Neural cell (in vitro differentiated cells): ENCODE results near the gene ADPRM. TPM values are rescaled to one million over a fixed set of nuclear protein-coding genes. Genes with fewer than 3 reads are reported as not detected.

ENCODE experiments used
- H2AFZ ChIP-seq: fragments of 200-600, 300-800 bp; sonication (generic), shearing (Covaris generic); 2 replicates; pipeline ENCODE4 v1.6.0; 2014; ENCODE audit warnings: low read depth, mild to moderate bottlenecking, antibody characterized with exemption, low read length, moderate library complexity
- H3F3A ChIP-seq: fragments of 200-600 bp; shearing (Covaris generic); 2 replicates; pipeline ENCODE4 v1.6.1; 2016; ENCODE audit warnings: mild to moderate bottlenecking, moderate library complexity, mixed read lengths, antibody characterized with exemption, low read length; ENCODE audit not compliant: insufficient read depth, poor library complexity, severe bottlenecking
- H3K27ac ChIP-seq: fragments of 200-600, 300-800 bp; sonication (generic), shearing (Covaris generic); 2 replicates; pipeline ENCODE4 v1.5.1; 2014; ENCODE audit warnings: mild to moderate bottlenecking, low read length, moderate library complexity
- H3K27me3 ChIP-seq: fragments of 300-800, 200-600 bp; sonication (generic), shearing (Covaris generic); 2 replicates; pipeline ENCODE4 v1.6.0; 2014; ENCODE audit warnings: mild to moderate bottlenecking, low read depth, low read length, moderate library complexity; ENCODE audit not compliant: insufficient read depth
- H3K36me3 ChIP-seq: fragments of 300-800, 200-600 bp; sonication (generic), shearing (Covaris generic); 2 replicates; pipeline ENCODE4 v1.5.1; 2014; ENCODE audit warnings: mild to moderate bottlenecking, antibody characterized with exemption, low read length, moderate library complexity; ENCODE audit not compliant: insufficient read depth
- H3K4me2 ChIP-seq: fragments of 300-800, 200-600 bp; sonication (generic), shearing (Covaris generic); 2 replicates; pipeline ENCODE4 v1.6.0; 2014; ENCODE audit warnings: mild to moderate bottlenecking, low read length
- H3K4me3 ChIP-seq: fragments of 300-800, 200-600 bp; sonication (generic), shearing (Covaris generic); 2 replicates; pipeline ENCODE4 v1.5.1; 2014; ENCODE audit warnings: mild to moderate bottlenecking, low read length, moderate library complexity
- H3K79me2 ChIP-seq: fragments of 200-600 bp; shearing (Covaris generic); replicated peaks from 2 replicates; pipeline ENCODE4 v1.6.0; 2014; ENCODE audit warnings: mild to moderate bottlenecking, low read length, moderate library complexity; ENCODE audit not compliant: insufficient read depth
- H3K9ac ChIP-seq: fragments of 300-800, 200-600 bp; sonication (generic), shearing (Covaris generic); 2 replicates; pipeline ENCODE4 v1.6.1; 2016; ENCODE audit warnings: mild to moderate bottlenecking, low read length, mixed read lengths
- H3K9me2 ChIP-seq: fragments of 200-600 bp; shearing (Covaris generic); 2 replicates; pipeline ENCODE4 v1.6.1; 2016; ENCODE audit warnings: mild to moderate bottlenecking, low read length, mixed read lengths; ENCODE audit not compliant: insufficient read depth
- H3K9me3 ChIP-seq: fragments of 200-600, 300-800 bp; sonication (generic), shearing (Covaris generic); 2 replicates; pipeline ENCODE4 v1.6.1; 2016; ENCODE audit warnings: mild to moderate bottlenecking, mixed run types, low read length, moderate library complexity, mixed read lengths
- H4K20me1 ChIP-seq: fragments of 200-600 bp; shearing (Covaris generic); 2 replicates; pipeline ENCODE4 v1.6.1; 2016; ENCODE audit warnings: mild to moderate bottlenecking, mixed run types; ENCODE audit not compliant: insufficient read depth
- CTCF ChIP-seq: fragments of 450-650 bp; IDR thresholded peaks from 2 replicates; pipeline ENCODE4 v1.5.1; 2014; ENCODE audit warnings: antibody characterized with exemption, mild to moderate bottlenecking, moderate library complexity; ENCODE audit not compliant: poor library complexity, severe bottlenecking
- EP300 ChIP-seq: fragments of 450-650 bp; conservative IDR thresholded peaks from 2 replicates; pipeline ENCODE4 v1.6.1; 2014; ENCODE audit warnings: antibody characterized with exemption, mild to moderate bottlenecking, moderate library complexity; ENCODE audit not compliant: poor library complexity, severe bottlenecking
- MXI1 ChIP-seq: fragments of 450-650 bp; conservative IDR thresholded peaks from 2 replicates; pipeline ENCODE4 v1.6.1; 2014; ENCODE audit warnings: antibody characterized with exemption, mild to moderate bottlenecking; ENCODE audit not compliant: poor library complexity, severe bottlenecking
- POLR2AphosphoS5 ChIP-seq: IDR thresholded peaks from 2 replicates; pipeline ENCODE4 v1.6.1; 2012
- RAD21 ChIP-seq: fragments of 450-650 bp; conservative IDR thresholded peaks from 2 replicates; pipeline ENCODE4 v1.6.1; 2014; ENCODE audit warnings: antibody characterized with exemption, mild to moderate bottlenecking, moderate library complexity
- REST ChIP-seq: IDR thresholded peaks from 2 replicates; pipeline ENCODE4 v1.6.1; 2012; ENCODE audit warnings: borderline replicate concordance
- TAF1 ChIP-seq: IDR thresholded peaks from 2 replicates; pipeline ENCODE4 v1.6.1; 2012; ENCODE audit warnings: low read depth
- polyA plus RNA-seq: library from polyadenylated mRNA; depleted of rRNA; stranded (reverse); fragments of >200 nt; gene quantifications from 2 replicates; pipeline ENCODE4 v1.2.3, GENCODE V29; 2014

The ADPRM gene
- polyA plus RNA-seq, 1 donor from 2014 or later: 19.2 TPM

- H3K4me3 ChIP-seq: no peak overlapping the region
- no peak overlapping the region for H3K9ac ChIP-seq
- no peaks in the 10 kb centered on the region for H3K9me3 ChIP-seq
- H3K4me2 ChIP-seq: no peak overlapping the region
- no peak for TF ChIP-seq MXI1
- no peak for TF ChIP-seq RAD21
- no peak for TF ChIP-seq EP300
- TF ChIP-seq POLR2AphosphoS5: no peak
- no peak for TF ChIP-seq REST
- H3K79me2 ChIP-seq: no peaks in the 10 kb centered on the region
- no peak overlapping the region for H3K27ac ChIP-seq
- no peaks in the 10 kb centered on the region for H3K36me3 ChIP-seq
- no peak overlapping the region for H2AFZ ChIP-seq
- H3K27me3 ChIP-seq: no peaks in the 10 kb centered on the region
- no peaks in the 10 kb centered on the region for H3K9me2 ChIP-seq
- H4K20me1 ChIP-seq: no peaks in the 10 kb centered on the region
- no peaks in the 10 kb centered on the region for H3F3A ChIP-seq
These were observed 22.7 kb upstream of the ADPRM start for GRCh38 chr17:10674704-10675103.

GRCh38 chr17:10681866-10682446 is 15.4 kb upstream of the ADPRM start:
- no peaks in the 10 kb centered on the region for H3K9me3 ChIP-seq
- no peaks in the 10 kb centered on the region for H3K79me2 ChIP-seq
- no peak overlapping the region for H3K4me3 ChIP-seq
- H3K36me3 ChIP-seq: peaks cover 5% of the 10 kb centered on the region
- H4K20me1 ChIP-seq: no peaks in the 10 kb centered on the region
- H3F3A ChIP-seq: no peaks in the 10 kb centered on the region
- no peaks in the 10 kb centered on the region for H3K27me3 ChIP-seq
- no peaks in the 10 kb centered on the region for H3K9me2 ChIP-seq
- no peak overlapping the region for H2AFZ ChIP-seq
- no peak overlapping the region for H3K27ac ChIP-seq
- no peak overlapping the region for H3K4me2 ChIP-seq
- TF ChIP-seq MXI1 (no peak), EP300 (no peak), REST (no peak), POLR2AphosphoS5 (no peak), TAF1 (no peak), CTCF (no peak)
- no peak overlapping the region for H3K9ac ChIP-seq
